ENCODE measurements around the gene DLGAP1. TPM values are rescaled to one million over a fixed set of nuclear protein-coding genes. Genes with fewer than 3 reads are reported as not detected.

DLGAP1 gene
- polyA plus RNA-seq, 1 experiment: 0.09 TPM

DNA sequence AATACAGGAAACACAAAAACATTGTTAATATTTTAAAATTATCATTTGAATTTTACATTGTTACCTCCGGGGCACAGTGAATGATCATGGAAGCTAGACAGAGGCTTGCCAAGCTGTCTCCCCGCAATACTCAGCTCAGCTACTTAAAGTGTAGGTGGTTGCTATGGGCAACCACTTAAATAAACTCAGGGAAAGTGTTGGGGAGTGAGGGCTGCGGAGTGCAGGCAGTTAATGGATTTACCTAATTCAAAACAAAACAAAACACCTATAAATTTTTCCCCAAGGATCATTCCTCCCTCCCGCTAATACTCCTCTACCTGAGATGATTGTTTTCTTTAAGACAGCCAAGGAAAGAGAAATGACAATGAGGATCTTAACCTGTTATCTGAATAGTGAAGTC is 655.6 kb downstream of the DLGAP1 start:
- ChIA-PET POLR2A (no interaction called here), CTCF (interaction anchor here (1.3 kb wide), 1 partner anchor 70 kb away, joined by 3 read pairs; no protein-coding TSS in a partner anchor)
- Histone ChIP-seq H3K9me3 (ENCODE audit: control insufficient read depth, insufficient read depth, low read length) (no peaks in the 10 kb centered on the region), H3K27me3 (ENCODE audit: control insufficient read depth, insufficient read depth, low read length) (no peaks in the 10 kb centered on the region), H3K4me3 (ENCODE audit: low read depth, low read length) (no peak overlapping the region), H3K27ac (ENCODE audit: low read depth, low read length) (no peak overlapping the region)
- DNase-seq (ENCODE audit: low read depth, low spot score): no peak
- TF ChIP-seq, protein P1, sequence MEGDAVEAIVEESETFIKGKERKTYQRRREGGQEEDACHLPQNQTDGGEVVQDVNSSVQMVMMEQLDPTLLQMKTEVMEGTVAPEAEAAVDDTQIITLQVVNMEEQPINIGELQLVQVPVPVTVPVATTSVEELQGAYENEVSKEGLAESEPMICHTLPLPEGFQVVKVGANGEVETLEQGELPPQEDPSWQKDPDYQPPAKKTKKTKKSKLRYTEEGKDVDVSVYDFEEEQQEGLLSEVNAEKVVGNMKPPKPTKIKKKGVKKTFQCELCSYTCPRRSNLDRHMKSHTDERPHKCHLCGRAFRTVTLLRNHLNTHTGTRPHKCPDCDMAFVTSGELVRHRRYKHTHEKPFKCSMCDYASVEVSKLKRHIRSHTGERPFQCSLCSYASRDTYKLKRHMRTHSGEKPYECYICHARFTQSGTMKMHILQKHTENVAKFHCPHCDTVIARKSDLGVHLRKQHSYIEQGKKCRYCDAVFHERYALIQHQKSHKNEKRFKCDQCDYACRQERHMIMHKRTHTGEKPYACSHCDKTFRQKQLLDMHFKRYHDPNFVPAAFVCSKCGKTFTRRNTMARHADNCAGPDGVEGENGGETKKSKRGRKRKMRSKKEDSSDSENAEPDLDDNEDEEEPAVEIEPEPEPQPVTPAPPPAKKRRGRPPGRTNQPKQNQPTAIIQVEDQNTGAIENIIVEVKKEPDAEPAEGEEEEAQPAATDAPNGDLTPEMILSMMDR (IDR thresholded peaks at IDR 0.05; ENCODE audit: low read depth, low read length): no peak

DNA sequence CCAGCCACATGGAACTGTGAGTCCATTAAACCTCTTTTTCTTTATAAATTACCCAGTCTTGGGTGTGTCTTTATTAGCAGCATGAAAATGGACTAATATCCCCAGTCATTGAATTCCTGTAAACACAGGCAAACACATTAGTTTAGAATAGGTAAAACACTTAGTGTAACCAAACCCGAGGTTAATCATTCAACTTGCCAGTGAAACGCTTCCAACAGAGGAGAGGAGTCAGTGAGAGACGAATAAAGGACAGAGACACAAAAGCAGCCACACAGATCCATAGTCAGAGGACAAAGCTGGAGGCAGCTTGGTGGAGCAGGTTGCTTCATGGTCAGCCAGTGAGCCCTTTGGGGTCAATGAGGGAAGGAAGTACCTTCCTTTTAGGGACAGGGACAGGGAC is 657.1 kb downstream of the DLGAP1 start:
- Histone ChIP-seq H3K4me3 (ENCODE audit: low read depth, low read length) (no peak overlapping the region), H3K9me3 (ENCODE audit: control insufficient read depth, insufficient read depth, low read length) (no peaks in the 10 kb centered on the region), H3K27ac (ENCODE audit: low read depth, low read length) (no peak overlapping the region), H3K27me3 (ENCODE audit: control insufficient read depth, insufficient read depth, low read length) (no peaks in the 10 kb centered on the region)
- ChIA-PET CTCF (interaction anchor here (0.5 to 0.6 kb wide), 2 partner anchors 62 to 197 kb away, joined by 3 to 4 read pairs; no protein-coding TSS in a partner anchor), POLR2A (no interaction called here)
- DNase-seq (ENCODE audit: low read depth, low spot score): no peak
- TF ChIP-seq, protein P1 (IDR thresholded peaks at IDR 0.05; ENCODE audit: low read depth, low read length): no peak

DNA sequence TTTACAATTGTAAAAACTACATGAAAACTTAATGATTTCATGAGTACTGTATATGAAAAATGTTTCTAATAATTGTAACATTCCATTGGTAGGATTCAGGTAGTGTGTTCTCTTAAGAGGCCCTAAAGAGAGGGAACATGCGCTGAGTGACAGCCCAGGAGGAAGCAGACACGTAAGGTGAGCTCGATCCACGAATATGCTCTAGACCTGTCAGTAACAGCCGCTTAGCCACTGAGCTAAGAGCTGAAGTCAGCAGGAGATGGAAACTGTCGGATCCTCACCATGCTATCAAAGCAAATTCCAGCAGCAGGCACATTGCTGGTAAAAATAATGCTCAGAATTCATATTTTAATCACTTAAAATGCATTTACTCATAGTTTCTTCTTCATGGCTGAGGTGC is 658.7 kb downstream of the DLGAP1 start:
- no peaks in the 10 kb centered on the region for H3K9me3 ChIP-seq (ENCODE audit: control insufficient read depth, insufficient read depth, low read length)
- ChIA-PET CTCF (interaction anchor here (1.4 kb wide), 1 partner anchor 25 kb away, joined by 4 read pairs; no protein-coding TSS in a partner anchor), POLR2A (no interaction called here)
- no peak for DNase-seq (ENCODE audit: low read depth, low spot score)
- H3K27ac ChIP-seq (ENCODE audit: low read depth, low read length): no peak overlapping the region
- no peaks in the 10 kb centered on the region for H3K27me3 ChIP-seq (ENCODE audit: control insufficient read depth, insufficient read depth, low read length)
- TF ChIP-seq, protein P1 (IDR thresholded peaks at IDR 0.05; ENCODE audit: low read depth, low read length): no peak
- no peak overlapping the region for H3K4me3 ChIP-seq (ENCODE audit: low read depth, low read length)

DNA sequence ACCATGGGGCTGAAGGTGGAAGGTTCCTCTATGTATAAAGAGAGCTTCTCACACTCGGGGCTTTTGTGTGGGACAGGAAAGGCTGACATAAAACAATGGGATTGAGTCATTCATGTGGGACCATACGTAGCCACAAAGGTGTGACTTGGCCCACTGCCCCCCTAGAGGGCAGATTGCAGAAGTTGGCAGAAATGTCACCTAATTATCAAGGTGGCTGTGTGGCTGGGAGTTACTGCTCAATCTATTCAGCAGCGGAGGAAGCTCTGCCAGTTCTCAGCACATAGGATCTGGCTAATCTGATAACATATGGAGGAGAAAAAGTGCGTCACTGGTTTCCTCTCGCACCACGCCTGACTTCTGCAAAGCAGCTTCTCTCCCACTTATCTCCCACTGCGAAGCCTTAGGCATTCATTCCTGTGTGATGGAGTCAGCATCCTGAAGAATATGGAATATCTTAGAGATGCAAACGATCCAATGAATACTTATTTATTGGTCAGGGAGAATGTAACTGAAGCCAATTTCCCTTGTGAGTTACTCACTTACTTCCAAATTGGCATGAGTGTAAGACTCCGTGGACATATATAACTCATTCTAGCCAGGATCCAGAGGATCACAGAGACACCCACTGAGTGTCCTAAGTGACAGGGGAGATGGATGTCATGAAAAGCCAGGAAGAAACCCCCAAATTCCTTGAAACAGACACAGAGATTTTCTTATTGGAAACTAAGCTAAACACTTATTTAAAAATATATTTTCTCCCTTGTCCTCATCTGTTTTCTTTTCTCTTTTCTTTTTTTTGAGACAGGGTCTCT is 660.4 kb downstream of the DLGAP1 start:
- peak; percentile 89 for DNase-seq (ENCODE audit: low read depth, low spot score)
- Histone ChIP-seq H3K27me3 (ENCODE audit: control insufficient read depth, insufficient read depth, low read length) (no peaks in the 10 kb centered on the region), H3K27ac (ENCODE audit: low read depth, low read length) (peak overlapping the region; percentile 91), H3K4me3 (ENCODE audit: low read depth, low read length) (no peak overlapping the region), H3K9me3 (ENCODE audit: control insufficient read depth, insufficient read depth, low read length) (no peaks in the 10 kb centered on the region)
- ChIA-PET POLR2A (interaction anchor here (0.6 to 1.2 kb wide), 2 partner anchors 42 to 191 kb away, joined by 3 to 11 read pairs; no protein-coding TSS in a partner anchor), CTCF (interaction anchor here (0.7 to 1.4 kb wide), 4 partner anchors 23 to 204 kb away, joined by 3 to 6 read pairs (median 4); no protein-coding TSS in a partner anchor)
- TF ChIP-seq, protein P1 (IDR thresholded peaks at IDR 0.05; ENCODE audit: low read depth, low read length): no peak

DNA sequence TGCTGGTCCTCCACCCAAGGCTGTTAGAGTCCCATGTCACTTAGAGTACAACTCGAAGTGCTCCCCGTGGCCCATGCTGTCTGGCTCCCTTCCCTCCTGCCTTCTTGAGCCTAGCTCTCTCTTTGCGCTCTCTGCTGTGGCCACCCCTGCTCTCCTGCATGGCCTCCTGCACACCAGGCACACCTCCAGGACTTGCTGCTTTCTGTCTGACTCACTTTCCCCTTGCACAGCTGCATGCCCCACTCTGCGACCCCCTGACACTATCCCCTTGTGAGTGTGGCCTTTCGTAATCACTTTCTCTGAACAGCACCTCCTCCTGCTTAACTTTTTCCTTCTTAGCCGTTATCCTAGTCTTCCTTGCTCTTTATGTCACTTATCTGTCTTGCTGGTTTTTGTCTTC is 661.6 kb downstream of the DLGAP1 start:
- Histone ChIP-seq H3K27me3 (ENCODE audit: control insufficient read depth, insufficient read depth, low read length) (no peaks in the 10 kb centered on the region), H3K9me3 (ENCODE audit: control insufficient read depth, insufficient read depth, low read length) (no peaks in the 10 kb centered on the region), H3K4me3 (ENCODE audit: low read depth, low read length) (no peak overlapping the region), H3K27ac (ENCODE audit: low read depth, low read length) (peak overlapping the region; percentile 91)
- TF ChIP-seq, protein P1 (IDR thresholded peaks at IDR 0.05; ENCODE audit: low read depth, low read length): no peak
- DNase-seq (ENCODE audit: low read depth, low spot score): no peak
- CTCF ChIA-PET: interaction anchor here (0.6 to 0.7 kb wide), 2 partner anchors 22 kb away, joined by 3 to 4 read pairs; no protein-coding TSS in a partner anchor
- POLR2A ChIA-PET: interaction anchor here (1.2 kb wide), 1 partner anchor 190 kb away, joined by 3 read pairs; no protein-coding TSS in a partner anchor

All from AG04450 (cell line).